Measurements from ENCODE around the gene CELSR1.
A peak's percentile ranks its signal among the peaks of the same experiment; 100 is the strongest.

Gene CELSR1

DNA sequence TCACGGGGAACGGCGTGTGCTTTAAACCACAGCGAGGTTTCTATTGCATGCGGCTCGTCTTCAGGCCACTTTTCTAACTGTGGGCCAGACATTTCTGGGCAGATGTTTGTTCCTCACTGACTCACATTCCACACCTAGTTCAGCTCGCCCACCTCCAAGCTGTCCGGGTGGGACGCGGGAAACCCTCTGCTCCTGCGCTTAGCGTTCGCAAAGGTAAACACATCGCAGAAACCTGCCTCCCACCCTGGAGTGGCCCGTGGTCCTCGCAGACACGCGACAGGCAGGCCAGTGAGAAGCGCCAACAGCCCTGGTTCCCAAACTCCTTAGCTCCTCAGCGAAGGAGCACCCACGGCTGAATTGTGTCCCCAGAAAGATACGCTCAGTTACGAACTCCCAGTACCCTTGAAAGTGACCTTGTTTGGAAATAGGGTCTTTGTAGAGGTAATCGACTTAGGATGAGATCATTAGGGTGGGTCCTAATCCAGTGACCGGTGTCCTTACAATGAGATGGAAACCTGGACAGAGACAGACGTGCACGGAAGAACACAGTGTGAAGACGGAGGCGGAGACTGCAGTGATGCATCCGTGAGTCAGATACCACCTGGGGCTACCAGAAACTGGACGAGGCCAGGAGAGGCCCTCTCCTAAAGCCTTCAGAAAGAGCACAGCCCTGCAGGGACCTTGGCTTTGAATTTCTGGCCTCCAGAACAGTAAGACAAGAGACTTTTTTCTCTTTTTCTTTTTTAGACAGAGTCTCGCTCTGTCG, 82.7 kb downstream of the CELSR1 start:
- Histone ChIP-seq H3K36me3 (ENCODE audit: control insufficient read depth, insufficient read depth, low read length) (no peaks in the 10 kb centered on the region), H3K9ac (ENCODE audit: low read depth, low read length) (no peak overlapping the region), H3K4me1 (ENCODE audit: control insufficient read depth, insufficient read depth, low read length) (no peaks in the 10 kb centered on the region), H3K4me3 (ENCODE audit: low read depth, low read length) (no peak overlapping the region), H3K27me3 (ENCODE audit: control insufficient read depth, insufficient read depth, low read length) (no peaks in the 10 kb centered on the region), H3K9me3 (ENCODE audit: control insufficient read depth, insufficient read depth, low read length) (no peaks in the 10 kb centered on the region)

DNA sequence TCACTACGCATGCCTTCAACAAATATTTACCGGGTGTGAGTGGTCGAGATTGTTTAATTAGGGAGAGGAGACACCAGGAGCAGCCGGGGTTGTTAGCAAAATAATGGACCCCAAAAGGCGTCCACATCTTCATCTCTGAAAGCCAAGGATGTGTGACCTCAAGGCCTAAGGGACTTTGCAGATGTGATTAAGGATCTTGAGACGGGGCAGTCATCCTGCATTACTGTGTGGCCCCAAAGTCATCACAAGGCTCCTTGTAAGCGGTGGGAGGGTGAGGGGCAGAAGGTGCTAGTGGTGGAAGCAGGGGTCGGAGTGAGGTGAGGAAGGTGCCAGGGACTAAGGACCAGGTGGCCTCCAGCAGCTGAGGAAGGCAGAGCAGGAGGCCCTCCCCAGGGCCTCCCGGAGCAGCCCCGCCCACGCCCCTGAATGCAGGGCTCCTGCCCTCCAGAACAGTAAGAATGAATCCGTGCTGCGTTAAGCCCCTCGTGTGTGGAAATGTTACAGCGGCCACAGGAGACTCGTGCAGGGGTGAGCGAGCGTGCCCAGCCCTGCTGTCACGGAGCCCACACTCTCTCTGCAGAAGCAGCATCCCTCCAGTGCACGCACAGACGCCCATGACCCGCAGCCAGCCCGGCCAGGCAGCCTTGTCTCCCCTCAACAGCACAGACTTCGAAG, 83.5 kb downstream of the CELSR1 start:
- H3K27me3 ChIP-seq (ENCODE audit: control insufficient read depth, insufficient read depth, low read length): no peaks in the 10 kb centered on the region
- H3K4me3 ChIP-seq (ENCODE audit: low read depth, low read length): no peak overlapping the region
- no peaks in the 10 kb centered on the region for H3K9me3 ChIP-seq (ENCODE audit: control insufficient read depth, insufficient read depth, low read length)
- H3K36me3 ChIP-seq (ENCODE audit: control insufficient read depth, insufficient read depth, low read length): no peaks in the 10 kb centered on the region
- H3K9ac ChIP-seq (ENCODE audit: low read depth, low read length): peak overlapping the region; percentile 37
- no peaks in the 10 kb centered on the region for H3K4me1 ChIP-seq (ENCODE audit: control insufficient read depth, insufficient read depth, low read length)

DNA sequence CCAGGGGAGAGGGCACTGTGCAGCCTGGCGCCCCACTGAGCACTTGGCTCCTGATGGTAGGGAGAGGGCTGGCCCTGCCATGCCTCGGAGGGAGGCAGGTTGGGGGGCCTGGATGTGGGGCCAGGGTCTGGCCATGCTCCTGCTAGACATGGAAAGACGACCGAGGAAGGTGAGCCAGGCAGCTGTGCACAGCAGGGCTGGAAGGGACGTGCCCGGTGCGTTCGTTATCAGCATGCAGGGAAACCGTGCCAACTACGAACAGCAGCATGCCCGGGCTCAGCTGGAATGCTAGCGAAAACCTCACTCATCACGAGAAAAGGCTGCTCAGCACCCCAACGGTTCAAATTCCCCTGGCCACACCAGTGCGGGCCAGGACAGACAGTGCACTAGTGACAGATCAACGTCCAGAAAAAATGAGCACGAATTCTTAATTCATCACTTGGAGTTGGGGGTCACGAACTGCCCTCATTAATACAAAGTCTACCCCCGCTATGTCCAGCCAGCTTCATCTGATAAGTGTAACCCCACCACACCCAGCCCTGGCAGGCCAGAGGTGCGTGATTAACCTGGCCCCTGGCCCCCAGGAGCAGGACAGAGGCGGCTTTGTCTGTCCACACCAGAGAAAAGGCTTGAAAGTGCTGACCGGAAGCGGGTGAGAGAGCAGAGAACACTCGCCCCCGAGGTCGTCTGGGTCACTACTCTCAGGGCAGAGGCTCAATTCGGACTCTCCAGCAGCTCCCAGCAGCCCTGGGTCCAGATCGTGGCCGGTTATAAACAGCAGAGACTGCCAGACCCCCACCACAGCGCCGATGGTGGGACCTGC, 84.2 kb downstream of the CELSR1 start:
- Histone ChIP-seq H3K4me1 (ENCODE audit: control insufficient read depth, insufficient read depth, low read length) (no peaks in the 10 kb centered on the region), H3K4me3 (ENCODE audit: low read depth, low read length) (no peak overlapping the region), H3K9me3 (ENCODE audit: control insufficient read depth, insufficient read depth, low read length) (no peaks in the 10 kb centered on the region), H3K36me3 (ENCODE audit: control insufficient read depth, insufficient read depth, low read length) (no peaks in the 10 kb centered on the region), H3K9ac (ENCODE audit: low read depth, low read length) (peak overlapping the region; percentile 37), H3K27me3 (ENCODE audit: control insufficient read depth, insufficient read depth, low read length) (no peaks in the 10 kb centered on the region)

DNA sequence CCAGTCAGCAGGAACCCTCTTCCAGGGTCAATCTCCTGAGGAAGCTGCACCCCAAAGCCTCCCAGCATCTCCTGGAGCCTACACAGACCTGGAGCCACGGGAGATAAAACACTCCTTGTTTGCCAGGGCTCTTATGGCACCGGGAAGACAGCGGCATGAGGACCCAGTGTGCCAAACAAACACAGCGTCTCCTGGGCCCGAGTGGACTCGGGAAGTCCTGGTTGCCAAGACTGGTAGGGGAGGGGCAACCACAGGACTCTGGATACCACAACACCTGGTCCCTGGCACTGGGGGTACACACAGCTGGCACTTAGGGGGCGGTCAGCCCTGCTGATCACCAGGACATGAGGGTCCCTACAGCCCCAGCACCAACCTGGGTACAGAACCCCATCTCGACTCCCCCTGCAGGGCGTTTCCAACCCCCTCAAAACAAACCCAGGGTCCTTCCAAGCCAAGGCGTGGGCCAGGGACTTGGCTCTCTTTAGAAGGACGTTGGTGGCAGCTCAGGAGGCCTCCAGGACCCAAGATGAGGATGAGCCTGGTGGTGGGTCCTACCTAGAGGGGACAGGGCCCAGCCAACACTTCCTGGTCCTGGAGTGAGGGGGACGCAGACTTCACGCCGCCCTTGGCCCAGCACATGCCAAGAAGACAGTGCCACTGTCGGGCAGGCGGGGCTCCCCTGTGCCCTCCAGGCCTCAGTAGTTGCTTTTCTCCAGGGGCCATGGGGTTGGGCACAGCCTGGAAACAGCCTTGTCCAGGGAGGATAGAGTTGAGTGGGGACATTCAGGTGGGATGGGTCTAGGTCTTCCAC, 85.0 kb downstream of the CELSR1 start:
- Histone ChIP-seq H3K27me3 (ENCODE audit: control insufficient read depth, insufficient read depth, low read length) (no peaks in the 10 kb centered on the region), H3K4me3 (ENCODE audit: low read depth, low read length) (no peak overlapping the region), H3K4me1 (ENCODE audit: control insufficient read depth, insufficient read depth, low read length) (no peaks in the 10 kb centered on the region), H3K36me3 (ENCODE audit: control insufficient read depth, insufficient read depth, low read length) (no peaks in the 10 kb centered on the region), H3K9me3 (ENCODE audit: control insufficient read depth, insufficient read depth, low read length) (no peaks in the 10 kb centered on the region), H3K9ac (ENCODE audit: low read depth, low read length) (no peak overlapping the region)

DNA sequence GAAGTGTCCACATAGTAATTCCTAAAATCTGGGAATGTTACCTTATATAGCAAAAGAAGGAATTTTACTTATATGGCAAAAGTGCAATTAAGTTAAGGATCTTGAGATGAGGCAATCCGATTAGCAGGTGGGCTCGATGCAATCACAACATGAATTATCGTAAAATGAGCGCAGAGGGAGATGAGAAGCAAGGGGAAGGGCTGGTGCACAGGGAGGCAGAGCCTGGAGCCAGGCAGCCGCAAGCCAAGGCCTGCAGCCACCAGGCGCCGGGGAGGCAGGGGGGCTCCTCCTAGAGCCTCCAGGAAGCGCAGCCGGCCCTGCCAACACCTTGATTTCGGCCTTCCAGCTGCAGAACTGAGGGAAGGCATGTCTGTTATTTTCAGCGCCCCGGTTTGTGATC, 85.7 kb downstream of the CELSR1 start:
- Histone ChIP-seq H3K9me3 (ENCODE audit: control insufficient read depth, insufficient read depth, low read length) (no peaks in the 10 kb centered on the region), H3K4me1 (ENCODE audit: control insufficient read depth, insufficient read depth, low read length) (no peaks in the 10 kb centered on the region), H3K9ac (ENCODE audit: low read depth, low read length) (no peak overlapping the region), H3K36me3 (ENCODE audit: control insufficient read depth, insufficient read depth, low read length) (no peaks in the 10 kb centered on the region), H3K27me3 (ENCODE audit: control insufficient read depth, insufficient read depth, low read length) (no peaks in the 10 kb centered on the region), H3K4me3 (ENCODE audit: low read depth, low read length) (no peak overlapping the region)

DNA sequence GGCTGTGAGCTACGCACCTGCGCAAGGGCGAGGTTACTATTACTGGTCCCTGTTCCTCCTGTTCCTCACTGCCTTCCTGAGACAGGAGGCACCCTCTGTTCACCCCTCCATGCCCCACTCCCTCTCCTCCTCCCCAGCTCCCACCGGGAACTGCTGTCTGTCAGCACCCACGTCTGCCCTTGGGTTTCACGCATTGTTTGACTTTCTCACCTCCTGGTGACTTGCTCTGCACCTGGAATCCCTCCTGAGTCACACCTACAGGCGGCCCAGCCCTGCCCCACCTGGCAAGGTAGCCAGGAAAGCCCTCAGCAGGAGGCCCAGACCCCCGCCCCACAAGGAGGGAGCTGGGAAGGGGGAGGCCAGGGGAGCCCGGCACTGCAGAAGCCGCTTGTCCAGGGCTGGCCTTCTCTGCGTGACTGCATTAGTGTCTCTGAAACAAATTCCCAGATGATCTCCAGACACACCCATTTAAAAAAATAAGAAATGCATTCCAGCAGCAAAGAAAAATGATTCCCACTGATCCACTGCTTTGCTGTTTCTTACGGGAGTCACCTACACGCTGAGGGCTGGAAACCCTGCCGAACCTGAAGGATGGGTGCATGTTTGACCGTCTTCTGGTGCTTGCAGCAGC, 86.4 kb downstream of the CELSR1 start:
- Histone ChIP-seq H3K9ac (ENCODE audit: low read depth, low read length) (no peak overlapping the region), H3K4me1 (ENCODE audit: control insufficient read depth, insufficient read depth, low read length) (no peaks in the 10 kb centered on the region), H3K4me3 (ENCODE audit: low read depth, low read length) (no peak overlapping the region), H3K36me3 (ENCODE audit: control insufficient read depth, insufficient read depth, low read length) (no peaks in the 10 kb centered on the region), H3K9me3 (ENCODE audit: control insufficient read depth, insufficient read depth, low read length) (no peaks in the 10 kb centered on the region), H3K27me3 (ENCODE audit: control insufficient read depth, insufficient read depth, low read length) (no peaks in the 10 kb centered on the region)

DNA sequence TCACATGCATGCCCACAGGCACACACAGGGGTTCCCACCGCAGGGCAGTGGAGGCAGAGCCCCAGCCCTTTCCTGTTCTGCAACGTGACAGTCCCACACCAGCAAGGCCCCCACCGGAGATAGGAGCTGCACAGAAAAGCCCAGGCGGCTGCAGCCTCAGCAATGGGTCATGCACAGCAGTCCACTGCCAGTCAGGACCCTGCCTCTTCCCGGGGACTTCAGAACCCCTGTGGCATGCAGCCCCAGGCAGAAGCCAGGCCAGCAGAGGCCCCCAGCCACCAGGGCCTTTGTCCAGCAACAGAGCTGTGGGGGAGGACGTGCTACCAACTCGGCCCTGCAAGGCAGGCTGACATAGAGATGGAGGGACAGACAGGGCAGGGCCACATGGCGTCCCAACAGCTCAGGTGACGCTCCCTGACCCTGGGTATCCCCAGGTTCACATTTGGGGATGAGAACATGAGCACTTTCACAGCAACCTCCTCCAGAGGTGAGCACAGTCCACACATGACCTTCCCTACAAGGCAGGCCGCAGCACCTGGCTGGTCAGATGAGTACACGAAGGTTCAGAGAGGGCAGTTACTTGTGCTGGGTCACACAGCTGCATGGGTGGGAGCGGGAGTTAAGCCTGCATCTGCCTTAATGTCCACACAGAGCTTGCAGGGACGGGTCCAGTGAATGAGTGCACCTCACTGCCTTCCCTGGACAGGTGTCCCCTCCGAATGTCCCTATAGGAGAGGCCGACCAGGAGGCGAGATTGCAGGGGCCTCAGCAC, 87.3 kb downstream of the CELSR1 start:
- H3K9me3 ChIP-seq (ENCODE audit: control insufficient read depth, insufficient read depth, low read length): no peaks in the 10 kb centered on the region
- H3K9ac ChIP-seq (ENCODE audit: low read depth, low read length): no peak overlapping the region
- H3K36me3 ChIP-seq (ENCODE audit: control insufficient read depth, insufficient read depth, low read length): no peaks in the 10 kb centered on the region
- H3K27me3 ChIP-seq (ENCODE audit: control insufficient read depth, insufficient read depth, low read length): no peaks in the 10 kb centered on the region
- no peaks in the 10 kb centered on the region for H3K4me1 ChIP-seq (ENCODE audit: control insufficient read depth, insufficient read depth, low read length)
- H3K4me3 ChIP-seq (ENCODE audit: low read depth, low read length): no peak overlapping the region

DNA sequence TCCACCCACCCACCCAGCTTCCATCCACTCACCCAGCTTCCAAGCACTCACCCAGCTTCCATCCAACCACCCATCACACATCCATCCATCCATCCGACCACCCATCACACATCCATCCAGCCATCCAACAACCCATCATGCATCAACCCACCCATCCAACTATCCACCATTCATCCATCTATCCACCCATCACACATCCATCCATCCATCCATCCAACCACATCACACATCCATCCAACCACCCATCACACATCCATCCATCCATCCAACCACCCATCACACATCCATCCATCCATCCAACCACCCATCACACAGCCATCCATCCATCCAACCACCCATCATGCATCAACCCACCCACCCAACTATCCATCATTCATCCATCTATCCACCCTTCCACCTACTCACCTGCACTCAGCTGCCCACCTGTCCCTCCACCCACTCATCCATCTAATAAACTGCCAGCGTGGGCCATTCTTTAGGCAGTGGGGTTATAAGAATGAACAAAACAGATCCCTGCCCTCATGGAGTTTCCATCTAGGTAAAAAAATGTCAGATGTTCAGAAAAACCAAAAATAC, 88.2 kb downstream of the CELSR1 start:
- H3K27me3 ChIP-seq (ENCODE audit: control insufficient read depth, insufficient read depth, low read length): no peaks in the 10 kb centered on the region
- no peaks in the 10 kb centered on the region for H3K9me3 ChIP-seq (ENCODE audit: control insufficient read depth, insufficient read depth, low read length)

DNA sequence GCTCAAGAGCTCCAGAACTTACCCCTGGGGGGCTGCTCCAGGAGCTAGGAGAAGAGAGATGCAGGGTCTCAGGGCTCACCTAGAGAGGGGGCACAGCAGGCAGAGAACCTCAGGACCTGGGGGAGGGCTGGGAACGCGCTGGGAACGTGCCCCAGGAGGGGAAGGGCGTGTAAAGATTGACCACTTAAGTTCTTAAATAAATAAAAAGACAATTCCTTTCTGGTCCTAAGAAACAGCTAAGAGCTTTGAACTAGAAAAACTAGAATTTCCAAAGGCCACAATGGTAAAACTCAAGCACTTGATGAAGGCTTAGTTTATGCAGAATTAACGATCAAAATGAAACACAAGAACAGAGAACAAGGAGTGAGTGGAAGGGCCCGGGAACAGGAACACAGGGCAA, 89.1 kb downstream of the CELSR1 start:
- Histone ChIP-seq H3K9me3 (ENCODE audit: control insufficient read depth, insufficient read depth, low read length) (no peaks in the 10 kb centered on the region), H3K4me1 (ENCODE audit: control insufficient read depth, insufficient read depth, low read length) (no peaks in the 10 kb centered on the region), H3K36me3 (ENCODE audit: control insufficient read depth, insufficient read depth, low read length) (no peaks in the 10 kb centered on the region), H3K9ac (ENCODE audit: low read depth, low read length) (no peak overlapping the region), H3K27me3 (ENCODE audit: control insufficient read depth, insufficient read depth, low read length) (no peaks in the 10 kb centered on the region), H3K4me3 (ENCODE audit: low read depth, low read length) (no peak overlapping the region)

More for the DNA sequence above, 88.2 kb downstream of the CELSR1 start:
- Histone ChIP-seq H3K4me3 (ENCODE audit: low read depth, low read length) (no peak overlapping the region), H3K4me1 (ENCODE audit: control insufficient read depth, insufficient read depth, low read length) (no peaks in the 10 kb centered on the region), H3K9ac (ENCODE audit: low read depth, low read length) (no peak overlapping the region), H3K36me3 (ENCODE audit: control insufficient read depth, insufficient read depth, low read length) (no peaks in the 10 kb centered on the region)

DNA sequence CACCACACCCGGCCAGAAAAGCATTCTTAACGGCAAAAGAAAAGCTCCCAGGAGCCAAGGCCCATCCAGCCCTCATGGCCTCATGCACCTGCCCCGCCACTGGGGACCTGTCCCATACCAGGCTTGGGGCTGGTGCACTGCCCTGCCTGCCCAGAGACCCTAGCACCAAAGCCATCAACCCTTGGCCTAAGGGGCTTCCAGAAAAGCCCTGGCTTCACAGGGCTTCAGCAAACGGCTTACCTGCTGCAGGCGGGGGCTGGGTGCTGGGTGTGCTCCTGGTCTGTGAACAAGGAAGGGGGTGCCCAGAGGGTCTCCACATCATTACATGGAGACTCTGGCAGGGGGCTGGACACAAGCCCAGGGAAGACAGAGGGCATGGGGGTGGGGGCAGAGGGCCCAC, 89.5 kb downstream of the CELSR1 start:
- no peaks in the 10 kb centered on the region for H3K36me3 ChIP-seq (ENCODE audit: control insufficient read depth, insufficient read depth, low read length)
- no peaks in the 10 kb centered on the region for H3K27me3 ChIP-seq (ENCODE audit: control insufficient read depth, insufficient read depth, low read length)
- no peak overlapping the region for H3K4me3 ChIP-seq (ENCODE audit: low read depth, low read length)
- H3K9me3 ChIP-seq (ENCODE audit: control insufficient read depth, insufficient read depth, low read length): no peaks in the 10 kb centered on the region
- no peak overlapping the region for H3K9ac ChIP-seq (ENCODE audit: low read depth, low read length)
- no peaks in the 10 kb centered on the region for H3K4me1 ChIP-seq (ENCODE audit: control insufficient read depth, insufficient read depth, low read length)

Measured in iPS-15b (cell line).